ENCODE measurements around the gene BIN1. TPM values are rescaled to one million over a fixed set of nuclear protein-coding genes. Genes with fewer than 3 reads are reported as not detected.

Gene BIN1
- total RNA-seq, 1 donor from 2014 or later, result 45.2 TPM

DNA sequence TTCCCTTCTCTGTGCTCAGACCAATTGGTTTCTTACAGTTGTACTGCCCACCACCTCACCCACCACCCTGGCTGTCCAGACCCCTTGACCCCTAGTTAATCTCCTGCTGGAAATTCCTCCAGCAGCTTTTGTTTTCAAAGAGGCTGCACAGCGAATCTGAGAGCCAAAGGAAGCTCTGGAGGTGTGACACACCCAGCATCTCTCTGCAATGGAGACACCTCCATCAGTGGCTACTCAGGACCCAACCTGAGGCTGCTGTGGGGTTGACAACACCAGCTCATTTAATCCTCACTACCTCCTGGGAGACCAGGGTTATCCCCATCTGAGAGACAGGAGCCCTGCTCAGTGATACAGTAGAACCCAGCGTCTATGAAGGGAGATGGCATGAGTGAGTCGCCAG is 86.4 kb downstream of the BIN1 start:
- no peak for DNase-seq

DNA sequence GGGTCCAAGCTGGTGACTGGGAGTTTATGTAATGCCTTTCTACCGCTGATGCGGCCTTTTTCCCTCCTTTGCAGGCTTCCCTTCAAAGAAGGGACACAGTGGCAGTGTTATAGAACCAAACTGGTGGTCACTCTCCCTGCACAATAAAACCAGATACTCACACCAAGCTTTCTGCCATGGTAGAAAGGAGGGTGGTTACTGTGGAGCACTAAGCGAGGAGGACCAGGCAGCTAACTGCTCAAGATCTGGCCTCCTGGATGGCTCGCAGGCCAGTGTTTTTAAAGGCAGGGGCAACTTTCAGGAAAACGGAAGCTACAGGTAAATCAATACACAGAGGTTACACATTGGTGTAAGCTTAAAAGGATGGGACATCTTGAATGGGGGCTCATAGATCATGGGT is 89.4 kb downstream of the BIN1 start:
- DNase-seq, result no peak

- no peak for DNase-seq
These were observed 90.6 kb downstream of the BIN1 start for GRCh38 chr2:127016329-127016728.

DNA sequence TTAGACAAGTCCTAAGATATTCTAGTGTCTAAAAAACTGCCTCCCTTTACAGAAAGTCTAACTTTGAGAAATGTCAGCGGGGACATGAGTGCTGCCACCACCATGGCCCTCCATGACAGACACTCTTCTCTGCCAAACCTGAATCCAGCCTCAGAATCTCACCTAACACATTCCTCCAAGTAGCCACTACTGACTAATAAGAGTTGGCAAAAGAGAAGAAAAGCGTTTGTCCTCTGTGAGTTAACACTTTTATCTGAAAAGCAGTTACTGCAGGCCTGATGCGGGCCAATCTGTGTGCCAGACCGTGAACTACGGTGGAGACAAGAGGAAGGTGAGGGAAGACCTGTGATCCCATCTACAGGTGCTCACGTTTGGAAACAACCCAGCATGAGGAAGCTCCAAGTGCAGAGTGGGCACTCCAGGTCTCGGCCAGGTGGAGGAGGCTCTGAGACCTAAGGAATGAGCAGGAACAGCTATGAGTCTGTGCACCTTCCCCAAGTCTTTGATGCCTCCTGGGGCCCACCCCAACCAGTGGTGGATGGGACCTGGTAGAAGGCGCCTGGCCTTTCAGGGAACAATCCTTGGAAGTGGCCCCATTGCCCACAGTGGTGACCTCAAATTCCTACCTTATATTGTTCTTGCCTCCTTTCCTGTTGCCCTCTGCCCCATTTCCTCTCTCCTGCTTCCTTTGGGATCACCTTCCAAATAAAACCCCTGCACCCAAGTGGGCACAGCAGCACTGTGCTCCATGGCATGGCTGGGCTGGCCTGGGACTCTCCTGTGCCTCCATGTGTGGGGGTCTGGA is 91.6 kb downstream of the BIN1 start:
- no peak for DNase-seq

DNA sequence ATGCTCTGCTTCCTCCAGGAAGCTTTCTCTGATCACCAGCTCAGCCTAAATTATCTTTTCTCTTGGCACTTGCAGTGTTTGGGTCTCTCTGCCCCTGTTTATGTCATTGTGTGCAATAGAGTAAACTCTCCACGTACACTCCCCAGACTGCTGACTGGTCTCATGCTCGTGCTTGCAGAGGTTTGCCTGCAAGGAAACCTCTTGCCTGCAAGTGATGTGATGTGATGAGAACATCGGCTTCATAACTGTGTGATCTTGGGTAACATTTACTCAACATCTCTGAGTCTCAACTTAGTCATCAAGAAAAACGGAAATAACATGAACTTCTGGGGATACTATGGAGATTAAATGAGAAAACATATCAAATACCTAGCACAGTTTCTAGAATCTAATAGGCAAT is 92.3 kb downstream of the BIN1 start:
- DNase-seq, result no peak

DNA sequence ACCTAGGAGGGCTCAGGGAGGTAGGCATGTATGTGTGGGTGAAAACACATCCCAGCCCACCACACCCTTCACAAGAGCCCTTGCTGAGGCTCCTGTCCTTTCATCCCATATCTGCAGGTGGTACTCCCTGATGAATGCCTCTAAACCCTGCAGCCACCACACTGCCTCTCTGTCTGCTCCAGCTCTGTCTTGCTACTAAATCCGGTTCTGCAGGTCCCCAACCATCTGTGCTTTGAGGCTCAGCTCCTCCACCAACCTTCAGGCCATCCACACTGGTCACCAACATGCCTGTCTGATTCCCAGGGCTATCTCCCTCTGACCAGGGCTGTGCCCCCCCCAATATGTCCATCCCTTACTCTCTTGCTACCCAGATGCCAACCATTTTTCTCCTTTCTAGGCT is 92.7 kb downstream of the BIN1 start:
- DNase-seq, result no peak

DNA sequence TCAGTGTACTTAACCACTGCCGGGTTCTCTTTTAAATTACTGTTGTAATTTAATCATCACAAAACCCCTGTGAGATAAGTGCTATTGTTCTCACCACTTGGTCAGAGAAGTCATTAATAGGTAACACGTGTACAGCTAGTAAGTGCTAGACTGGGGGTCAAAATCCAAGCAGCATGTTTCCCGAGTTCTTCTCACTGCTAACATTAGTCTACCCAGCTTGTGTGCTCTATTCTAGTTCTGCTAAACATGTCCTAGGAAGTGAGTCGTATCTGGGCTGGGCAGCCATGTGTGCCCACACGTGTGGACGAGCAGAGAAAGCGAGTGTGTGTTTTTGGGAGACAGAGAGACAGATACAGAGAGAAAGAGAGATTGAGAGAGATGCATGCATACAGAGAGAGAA is 94.1 kb downstream of the BIN1 start:
- DNase-seq, result no peak

DNA sequence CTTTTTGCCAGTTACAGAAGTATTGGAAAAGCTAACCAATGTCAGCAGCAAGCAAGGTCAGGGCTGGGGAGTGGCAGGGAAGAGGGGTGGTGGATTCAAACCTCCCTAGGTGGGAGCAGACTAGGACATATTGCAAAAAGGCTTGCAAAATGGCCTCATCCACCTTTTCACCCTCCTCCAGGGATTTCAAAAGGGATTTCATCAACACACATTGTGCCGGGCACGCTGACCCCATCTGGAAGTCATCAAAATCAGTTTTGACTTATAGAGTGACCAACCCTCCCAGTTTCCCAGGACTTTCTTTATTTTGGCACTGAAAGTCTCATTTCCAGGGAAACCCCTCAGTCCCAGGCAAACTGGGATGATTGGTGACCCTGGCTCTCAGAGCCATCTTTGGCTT is 94.7 kb downstream of the BIN1 start:
- no peak for DNase-seq

DNA sequence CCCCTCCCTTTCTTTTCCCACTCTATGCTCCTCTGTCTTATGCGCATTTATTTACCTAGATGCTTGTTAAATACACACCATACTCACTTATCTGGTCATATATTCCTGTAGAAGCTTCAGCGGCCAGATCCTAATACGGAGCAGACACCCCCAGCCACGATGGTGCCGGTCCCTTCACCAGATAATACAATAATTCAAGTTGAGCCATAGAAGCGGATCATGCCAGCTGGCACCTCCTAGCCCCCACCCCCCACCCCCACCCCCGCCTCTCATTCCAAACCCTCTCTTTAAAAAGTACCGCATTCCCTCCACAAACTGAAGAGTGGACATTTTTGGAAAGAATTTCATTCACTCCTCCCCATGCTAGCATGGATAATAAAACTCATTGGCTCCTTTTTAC is 95.2 kb downstream of the BIN1 start:
- no peak for DNase-seq

DNA sequence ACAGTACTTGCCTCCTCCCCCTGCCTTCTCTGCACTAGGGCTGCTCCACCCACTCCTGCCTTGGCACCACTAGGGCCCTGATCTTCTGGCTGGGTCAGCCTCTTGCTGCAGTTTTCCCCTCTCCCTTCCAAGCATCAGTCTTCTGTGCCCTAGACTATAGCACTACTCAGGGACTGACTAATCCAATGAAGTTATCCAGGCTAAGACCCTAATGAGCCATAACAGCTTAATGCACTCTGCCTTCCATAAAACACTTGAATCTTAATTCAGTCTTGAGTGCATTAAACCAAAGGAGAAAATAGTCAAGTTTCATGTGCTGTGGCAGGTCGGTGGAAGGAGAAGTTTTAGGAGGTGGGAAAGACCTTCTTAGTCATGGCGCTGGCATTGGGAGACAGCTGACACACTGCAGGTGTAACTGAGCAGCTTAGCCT is 95.7 kb downstream of the BIN1 start:
- no peak for DNase-seq

- DNase-seq, result no peak
These were observed 98.5 kb downstream of the BIN1 start for GRCh38 chr2:127008265-127009015.

DNA sequence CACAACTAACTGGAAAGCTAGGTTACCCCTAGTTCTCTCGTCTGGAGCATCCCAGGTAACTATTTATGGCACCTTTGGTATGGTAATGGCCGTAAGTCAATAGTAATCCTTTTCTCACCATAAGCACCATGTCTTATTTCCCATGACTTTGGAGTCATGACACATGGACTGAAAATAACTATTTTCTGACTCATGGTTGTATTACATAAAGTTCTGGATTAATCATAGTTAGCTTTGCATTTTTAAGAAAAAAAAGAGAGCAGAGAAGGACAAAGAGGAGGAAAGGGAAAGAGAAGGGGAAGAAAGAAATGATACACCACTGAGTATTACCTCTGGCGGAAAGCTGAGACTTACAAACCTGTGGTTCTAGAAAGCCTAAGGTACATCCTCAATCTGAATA is 99.3 kb downstream of the BIN1 start:
- no peak for DNase-seq

DNA sequence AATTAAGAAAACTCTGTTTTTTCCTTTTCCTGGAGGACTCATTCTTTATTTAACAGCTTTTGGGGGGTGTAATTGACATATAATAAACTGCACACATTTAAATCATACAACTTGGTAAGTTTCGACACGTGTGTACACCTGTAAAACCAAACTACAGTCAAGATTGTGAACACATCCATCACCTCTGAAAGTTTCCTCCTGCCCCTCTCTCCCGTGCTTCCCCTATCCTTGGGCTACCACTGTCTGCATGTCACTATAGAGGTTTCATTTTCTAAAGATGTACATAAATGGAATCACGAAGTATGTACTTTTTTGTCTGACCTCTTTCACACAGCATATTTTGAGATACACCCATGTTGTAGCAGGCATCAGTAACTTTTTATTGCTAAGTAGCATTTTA is 100.0 kb downstream of the BIN1 start:
- DNase-seq, result no peak

DNA sequence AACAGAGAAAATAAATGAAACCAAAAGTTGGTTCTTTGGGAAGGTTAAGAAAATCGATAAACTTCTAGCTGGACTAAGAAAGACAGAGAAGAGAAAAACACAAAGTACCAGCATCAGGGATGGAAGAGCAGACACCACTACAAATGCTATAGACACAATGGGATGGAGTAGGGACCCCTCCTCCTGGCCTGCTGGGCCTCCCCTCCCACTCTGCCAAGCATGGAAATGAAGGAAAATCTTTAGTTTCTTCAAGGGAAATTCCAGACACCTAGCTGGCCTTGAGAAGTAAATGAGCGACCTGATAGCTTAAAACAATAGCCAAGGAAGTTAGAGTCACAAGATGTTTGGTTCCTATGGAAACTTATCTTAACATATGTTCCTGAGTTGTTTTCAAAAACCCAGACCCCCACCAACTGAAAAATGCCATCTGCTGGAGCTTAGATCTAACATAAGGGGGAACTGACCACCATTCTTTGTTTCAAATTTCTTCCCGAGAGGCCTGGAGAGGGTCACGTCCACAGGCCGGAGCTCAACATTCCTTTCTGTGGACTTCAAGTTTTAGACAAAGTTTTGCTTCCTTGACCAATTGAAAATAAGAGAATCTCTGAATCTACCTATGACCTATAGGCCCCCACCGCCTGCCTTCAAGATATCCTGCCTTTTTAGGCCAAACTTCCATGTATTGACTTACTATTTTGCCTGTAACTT is 101.9 kb downstream of the BIN1 start:
- DNase-seq, result no peak

DNA sequence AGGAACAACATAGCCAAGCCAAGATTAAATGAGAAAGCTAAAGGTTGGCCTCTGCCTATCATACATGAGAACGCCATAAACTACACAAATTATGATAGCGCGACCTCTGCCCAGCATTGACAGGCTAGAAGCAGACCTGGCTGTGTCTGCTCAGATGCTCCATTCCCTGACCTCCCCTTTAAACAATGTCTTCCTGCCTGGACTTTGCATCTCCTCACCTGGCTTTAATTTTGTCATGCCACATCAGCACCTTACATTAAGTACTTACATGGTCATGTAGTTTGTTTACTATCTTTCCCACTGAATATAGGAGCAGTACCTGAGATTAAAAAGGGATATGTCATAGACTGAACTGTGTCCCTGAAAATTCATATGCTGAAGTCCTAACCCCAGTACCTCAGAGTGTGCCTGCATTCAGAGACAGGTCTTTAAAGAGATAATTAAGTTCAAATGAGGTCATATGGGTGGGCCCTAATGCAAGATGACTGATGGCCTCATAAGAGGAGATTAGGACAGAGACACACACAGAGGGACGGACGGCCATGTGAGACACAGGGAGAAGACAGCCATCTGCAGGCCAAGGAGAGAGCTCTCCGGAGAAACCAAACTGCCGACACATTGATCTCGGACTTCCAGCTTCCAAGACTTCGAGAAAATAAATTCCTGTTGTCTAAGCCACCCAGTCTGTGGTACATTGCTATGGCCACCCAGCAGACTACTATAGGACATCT is 103.7 kb downstream of the BIN1 start:
- DNase-seq, result no peak

GRCh38 chr2:127001751-127002150 is 105.2 kb downstream of the BIN1 start:
- DNase-seq, result no peak

- no peak for DNase-seq
These were observed 106.0 kb downstream of the BIN1 start for GRCh38 chr2:127000937-127001336.

DNA sequence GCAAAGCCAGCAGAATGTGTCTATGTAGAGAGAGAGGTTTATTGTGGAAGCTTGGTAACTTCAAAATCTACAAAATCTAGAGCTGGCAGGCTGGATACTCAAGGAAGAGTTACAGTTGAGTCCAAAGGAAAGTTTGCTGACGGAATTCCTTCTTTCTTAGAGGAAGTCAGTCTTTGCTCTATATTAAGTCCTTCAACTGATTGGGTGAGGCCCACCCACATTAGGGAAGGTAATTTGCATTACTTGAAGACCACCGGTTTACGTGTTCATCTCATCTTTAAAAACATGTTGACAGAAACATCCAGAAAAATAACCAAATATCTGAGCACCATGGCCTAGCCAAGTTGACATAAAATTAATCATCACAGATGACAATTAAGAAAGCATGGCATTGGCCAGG is 106.8 kb downstream of the BIN1 start:
- DNase-seq, result no peak

- DNase-seq, result no peak
These were observed 107.7 kb downstream of the BIN1 start for GRCh38 chr2:126999106-126999756.

GRCh38 chr2:126998486-126998885 is 108.5 kb downstream of the BIN1 start:
- no peak for DNase-seq

All from occipital lobe (tissue), 2 donors.